GM06990 (cell line): Measurements from ENCODE around the gene KIAA1217.
A peak's percentile ranks its signal among the peaks of the same experiment; 100 is the strongest.

Experiments
- DNase-seq: peaks from one replicate; pipeline ENCODE4 v3.0.0-alpha.2; 2011; ENCODE audit not compliant: insufficient read length; ENCODE audit errors: extremely low read depth
- H3K27me3 ChIP-seq: replicated peaks from 2 replicates; pipeline ENCODE4 v1.6.0; 2011; ENCODE audit warnings: low read length; ENCODE audit not compliant: control insufficient read depth, insufficient read depth
- H3K36me3 ChIP-seq: 2 replicates; pipeline ENCODE4 v1.5.1; 2011; ENCODE audit warnings: low read length; ENCODE audit not compliant: control insufficient read depth, insufficient read depth
- H3K4me3 ChIP-seq: replicated peaks from 2 replicates; pipeline ENCODE4 v1.5.1; 2011; ENCODE audit warnings: low read depth, mild to moderate bottlenecking, control low read depth, low read length
- TF ChIP-seq, protein P1 (sequence below): IDR thresholded peaks from 2 replicates; pipeline ENCODE4 v1.5.1; 2011; ENCODE audit warnings: low read length, control low read depth, mild to moderate bottlenecking, inconsistent platforms; ENCODE audit not compliant: insufficient read depth, poor library complexity, severe bottlenecking

Gene KIAA1217

DNA sequence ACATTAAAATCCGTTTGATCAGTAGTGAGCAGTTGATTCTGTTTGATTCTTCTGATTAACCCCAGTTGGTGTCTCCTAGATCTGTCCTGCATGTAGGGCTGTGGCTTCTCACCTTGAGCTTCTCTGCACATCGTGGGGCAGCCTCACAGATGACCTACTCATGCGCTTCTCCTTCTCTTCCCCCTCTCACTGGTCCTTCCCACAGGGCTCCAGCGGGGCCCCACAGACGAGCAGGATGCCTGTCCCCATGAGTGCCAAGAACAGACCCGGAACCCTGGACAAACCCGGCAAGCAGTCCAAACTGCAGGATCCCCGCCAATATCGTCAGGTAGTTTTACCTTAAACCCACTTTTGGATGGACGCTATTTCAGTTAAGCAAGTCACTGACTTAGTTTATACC, 335.8 kb downstream of the KIAA1217 start:
- Histone ChIP-seq H3K4me3 (no peak overlapping the region), H3K36me3 (no peaks in the 10 kb centered on the region), H3K27me3 (no peaks in the 10 kb centered on the region)
- no peak for DNase-seq
- TF ChIP-seq, protein P1, sequence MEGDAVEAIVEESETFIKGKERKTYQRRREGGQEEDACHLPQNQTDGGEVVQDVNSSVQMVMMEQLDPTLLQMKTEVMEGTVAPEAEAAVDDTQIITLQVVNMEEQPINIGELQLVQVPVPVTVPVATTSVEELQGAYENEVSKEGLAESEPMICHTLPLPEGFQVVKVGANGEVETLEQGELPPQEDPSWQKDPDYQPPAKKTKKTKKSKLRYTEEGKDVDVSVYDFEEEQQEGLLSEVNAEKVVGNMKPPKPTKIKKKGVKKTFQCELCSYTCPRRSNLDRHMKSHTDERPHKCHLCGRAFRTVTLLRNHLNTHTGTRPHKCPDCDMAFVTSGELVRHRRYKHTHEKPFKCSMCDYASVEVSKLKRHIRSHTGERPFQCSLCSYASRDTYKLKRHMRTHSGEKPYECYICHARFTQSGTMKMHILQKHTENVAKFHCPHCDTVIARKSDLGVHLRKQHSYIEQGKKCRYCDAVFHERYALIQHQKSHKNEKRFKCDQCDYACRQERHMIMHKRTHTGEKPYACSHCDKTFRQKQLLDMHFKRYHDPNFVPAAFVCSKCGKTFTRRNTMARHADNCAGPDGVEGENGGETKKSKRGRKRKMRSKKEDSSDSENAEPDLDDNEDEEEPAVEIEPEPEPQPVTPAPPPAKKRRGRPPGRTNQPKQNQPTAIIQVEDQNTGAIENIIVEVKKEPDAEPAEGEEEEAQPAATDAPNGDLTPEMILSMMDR: no peak

DNA sequence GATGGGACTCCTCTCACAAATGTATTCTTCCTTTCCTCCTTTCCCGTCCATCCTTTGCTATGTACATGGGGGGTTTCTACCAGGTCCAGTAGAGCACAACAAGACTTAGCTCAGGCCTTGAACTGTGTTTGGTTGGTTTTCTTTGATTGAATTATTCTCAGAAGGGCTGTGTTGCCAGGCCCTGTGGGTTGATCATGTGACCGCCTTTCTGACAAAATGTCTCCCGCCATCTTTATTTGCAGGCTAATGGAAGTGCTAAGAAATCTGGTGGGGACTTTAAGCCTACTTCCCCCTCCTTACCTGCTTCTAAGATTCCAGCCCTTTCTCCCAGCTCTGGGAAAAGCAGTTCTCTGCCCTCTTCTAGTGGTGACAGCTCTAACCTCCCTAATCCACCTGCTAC, 336.6 kb downstream of the KIAA1217 start:
- Histone ChIP-seq H3K36me3 (no peaks in the 10 kb centered on the region), H3K4me3 (no peak overlapping the region), H3K27me3 (no peaks in the 10 kb centered on the region)
- no peak for DNase-seq
- TF ChIP-seq, protein P1: no peak

DNA sequence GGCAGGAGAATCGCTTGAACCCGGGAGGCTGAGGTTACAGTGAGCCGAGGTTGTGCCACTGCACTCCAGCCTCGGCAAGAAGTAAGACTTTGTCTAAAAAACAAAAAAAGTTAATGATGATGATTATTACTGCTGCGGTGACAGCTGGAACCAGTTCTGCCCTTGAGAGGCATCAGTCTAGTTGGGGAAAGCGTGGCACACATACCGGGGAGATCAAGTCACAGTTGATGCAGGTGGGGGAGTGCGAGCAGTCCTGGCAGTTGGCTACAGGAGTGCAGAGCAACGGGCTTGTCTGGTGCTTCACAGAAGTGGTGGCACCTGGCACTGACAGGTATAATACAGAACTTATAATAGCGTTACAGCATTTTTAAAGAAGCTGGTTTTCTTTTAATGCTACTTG, 341.7 kb downstream of the KIAA1217 start:
- Histone ChIP-seq H3K36me3 (no peaks in the 10 kb centered on the region), H3K4me3 (no peak overlapping the region), H3K27me3 (no peaks in the 10 kb centered on the region; the same call in 1 of the 2 replicates)
- TF ChIP-seq, protein P1: no peak
- DNase-seq: no peak

DNA sequence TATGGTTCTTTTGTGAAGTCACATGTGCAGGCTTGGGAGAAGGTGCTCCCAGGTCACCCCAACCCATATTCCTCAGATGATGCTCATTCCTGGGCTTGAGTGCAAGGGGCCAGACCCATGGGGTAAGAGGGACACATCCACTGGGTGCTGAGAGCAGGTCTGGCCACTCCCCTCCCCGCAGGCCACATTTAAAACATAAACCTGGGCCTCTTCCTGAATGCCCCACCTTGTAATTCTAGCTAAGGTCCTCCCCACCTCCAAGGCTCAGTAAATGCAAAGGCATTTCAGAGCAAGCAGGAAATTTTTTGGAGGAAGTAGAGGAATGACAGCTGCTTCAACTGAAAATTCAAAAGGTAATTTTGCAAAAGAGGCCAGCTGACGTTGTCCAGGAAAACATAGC, 342.2 kb downstream of the KIAA1217 start:
- Histone ChIP-seq H3K4me3 (no peak overlapping the region), H3K27me3 (no peaks in the 10 kb centered on the region; the same call in 1 of the 2 replicates), H3K36me3 (no peaks in the 10 kb centered on the region)
- TF ChIP-seq, protein P1: no peak
- no peak for DNase-seq

DNA sequence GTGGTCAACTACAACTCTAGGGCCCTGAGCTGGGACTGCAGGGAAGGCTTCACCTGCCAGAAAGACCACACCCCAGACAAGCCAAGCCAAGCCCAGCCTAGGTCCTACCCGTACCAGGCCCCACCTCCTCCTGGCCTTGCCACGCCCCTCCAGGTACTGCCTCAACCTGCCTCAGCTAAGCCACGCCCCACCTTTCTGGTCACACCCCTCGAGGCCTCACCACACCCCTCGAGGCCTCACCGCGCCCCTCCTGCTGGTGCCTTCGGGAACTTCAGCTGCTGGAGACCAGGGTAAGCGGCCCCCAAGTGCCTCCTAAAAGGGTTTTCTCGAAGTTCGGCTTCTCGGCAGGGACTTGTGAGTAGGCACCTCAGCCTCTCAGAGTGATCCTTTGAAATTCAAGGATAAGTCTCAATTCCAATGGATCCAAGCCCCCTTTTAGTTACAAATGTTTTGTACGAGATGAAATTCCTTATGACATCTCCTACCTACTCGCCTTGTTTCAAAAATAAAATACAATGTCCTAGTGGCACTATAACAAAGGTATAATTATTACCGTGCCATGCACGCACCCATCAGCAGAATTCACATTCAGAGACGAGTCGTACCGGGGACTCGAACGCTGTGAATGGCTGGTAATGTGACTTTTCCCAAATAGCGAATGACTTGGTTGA, 343.5 kb downstream of the KIAA1217 start:
- Histone ChIP-seq H3K36me3 (no peaks in the 10 kb centered on the region), H3K4me3 (no peak overlapping the region), H3K27me3 (no peaks in the 10 kb centered on the region; the same call in 1 of the 2 replicates)
- peak; percentile 35 for DNase-seq
- TF ChIP-seq, protein P1: peak; percentile 43
